ENCODE results near the gene RUBCNL. TPM values are rescaled to one million over a fixed set of nuclear protein-coding genes. Genes with fewer than 3 reads are reported as not detected.

RUBCNL gene
- total RNA-seq, 1 donor from 2014 or later: 7.3 TPM

Other genes with a start within 250 kb of the RUBCNL start
- gene LCP1, start 205.1 kb downstream of the RUBCNL start, total RNA-seq: 52.7 TPM
- gene LRRC63, start 175.3 kb downstream of the RUBCNL start, total RNA-seq: 0.49 TPM
- 28.2 TPM for gene LRCH1, start 165.9 kb upstream of the RUBCNL start, total RNA-seq

Measured in sciatic nerve (tissue), 1 donor.